Right lobe of liver (tissue), 6 donors: ENCODE data around the gene PDZD2. TPM values are rescaled to one million over a fixed set of nuclear protein-coding genes. Genes with fewer than 3 reads are reported as not detected.

Experiments used
- ATAC-seq, 4 donors: fragments of 200-7000 bp; cut with Tn5 transposase; one replicate each; pipeline ENCODE4 v1.9.1; 2020; ENCODE audit warnings: mild to moderate bottlenecking in 4 of 4, moderate library complexity in 4 of 4
- DNase-seq, 3 donors: peaks; one replicate each; pipeline ENCODE4 v3.0.0-alpha.2; 2020
- H3K27ac ChIP-seq, 3 donors: fragments of 200-600 bp; one replicate each; pipeline ENCODE4 v1.8.0; 2022
- H3K27me3 ChIP-seq, 2 donors: fragments of 200-600 bp; one replicate each; pipeline ENCODE4 v1.8.0; 2022
- H3K36me3 ChIP-seq, 4 donors: fragments of 200-600 bp; sonication (generic) in 1 of 4; one replicate each; pipeline versions ENCODE4 v1.5.1 to v1.8.0; 2017 to 2022; ENCODE audit warnings: control low read depth in 1 of 4
- H3K4me1 ChIP-seq, 4 donors: fragments of 200-600 bp; sonication (generic) in 1 of 4; one replicate each; pipeline versions ENCODE4 v1.5.1 to v1.8.0; 2017 to 2022; ENCODE audit warnings: control low read depth in 1 of 4
- H3K4me3 ChIP-seq, 3 donors: fragments of 200-600 bp; one replicate each; pipeline ENCODE4 v1.8.0; 2022
- H3K9me3 ChIP-seq, 4 donors: fragments of 200-600 bp; sonication (generic) in 1 of 4; one replicate each; pipeline versions ENCODE4 v1.5.1 to v1.8.0; 2017 to 2022; ENCODE audit warnings: control low read depth in 1 of 4
- POLR2A ChIP-seq: fragments of 450-650 bp; IDR thresholded peaks from one replicate; pipeline ENCODE4 v1.6.1; 2017; ENCODE audit warnings: antibody characterized with exemption, mild to moderate bottlenecking
- WGBS: methylation state at CpG from one replicate; pipeline ENCODE4 v1.1.6; 2018; ENCODE audit warnings: low coverage, low lambda C conversion rate; ENCODE audit not compliant: insufficient coverage; ENCODE audit errors: missing lambda C conversion rate; 5-methylcytosine and 5-hydroxymethylcytosine counted together
- intact Hi-C, 2 donors: fragments of 100-400 bp; cut with DNase I; formaldehyde crosslinking; loops; one replicate each; pipeline versions ENCODE4 v1.11.2 to v1.14.1; 2022
- total RNA-seq, 6 experiments: library from RNA; depleted of rRNA in 2 of 6; stranded (reverse); fragments of >200 nt in 2 of 6; fragmentation: NEBNext Ultra II Directional in 3 of 6; extraction: Animal tissue kit (Norgen Biotek cat#: 25700) in 3 of 6; gene quantifications; one replicate each; pipeline versions ENCODE4 v1.1.0 to v1.2.4, GENCODE V29; 2016 to 2023
- TF ChIP-seq, protein P1 (sequence below), 4 donors: fragments of 200-600 bp in 3 of 4; fragments of 450-650 bp in 1 of 4; IDR thresholded peaks; one replicate each; pipeline versions ENCODE4 v1.5.1 to v1.8.0; 2016 to 2022; ENCODE audit warnings: antibody characterized with exemption in 4 of 4, mild to moderate bottlenecking in 2 of 4
- donor health status: DM: no; HTN: yes; CAD: no.
- donor health status: DM: no; HTN: no; CAD: no.
- donor health status: DM: no; HTN: no; CAD: no.
- donor health status: DM: no; HTN: yes; CAD: no.
- donor health status: DM: no; HTN: yes; CAD: no.

The PDZD2 gene
- total RNA-seq, 6 experiments from 2014 or later: 0.43 to 1.9 (median 0.88) TPM

DNA sequence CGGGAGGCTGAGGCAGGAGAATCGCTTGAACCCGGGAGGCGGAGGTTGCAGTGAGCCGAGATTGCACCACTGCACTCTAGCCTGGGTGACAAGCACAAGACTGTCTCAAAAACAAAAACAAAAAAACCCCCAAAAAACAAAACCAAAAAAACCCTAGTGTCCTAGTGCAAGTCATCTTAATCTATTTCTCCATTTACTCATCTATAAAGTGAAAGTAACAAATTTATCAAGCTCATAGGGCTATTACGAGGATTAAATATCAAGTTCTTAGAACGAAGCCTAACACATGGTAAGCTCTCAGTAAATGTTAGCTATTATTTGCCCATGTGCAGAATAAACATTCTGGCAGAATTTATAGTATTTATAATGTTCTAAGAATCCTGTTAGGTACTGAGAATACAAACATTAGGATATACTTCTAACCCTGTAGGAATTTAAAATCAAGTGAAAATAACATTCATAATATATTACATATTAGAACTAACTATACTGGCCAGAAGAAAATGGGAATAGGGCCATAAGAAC is 490.2 kb downstream of the PDZD2 start:
- no peaks in the 10 kb centered on the region for H3K27me3 ChIP-seq
- peaks cover 0 to 23% (median 9%) of the 10 kb centered on the region in 4 donors for H3K4me1 ChIP-seq
- WGBS: 46% methylated on average over 3 of the region's 7 CpGs

DNA sequence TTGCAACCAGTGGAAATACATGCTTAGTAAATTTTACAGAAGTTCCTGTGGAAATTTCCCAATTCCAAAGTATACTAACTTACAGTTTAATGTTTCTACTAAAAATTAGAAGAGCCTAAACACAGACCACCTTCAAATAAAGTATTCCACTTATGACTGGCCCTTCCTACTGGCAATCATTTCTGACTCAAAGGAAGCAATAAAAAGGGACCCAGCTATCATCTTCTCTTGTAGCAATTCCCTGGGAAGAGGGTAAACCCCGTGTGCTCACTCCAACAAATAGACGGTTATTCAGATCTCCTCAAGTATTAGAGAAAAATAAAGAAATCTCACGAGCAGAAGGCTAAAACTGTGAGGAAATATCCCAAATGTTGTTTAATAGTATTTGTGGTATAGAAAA is 491.9 kb downstream of the PDZD2 start:
- H3K27me3 ChIP-seq: no peaks in the 10 kb centered on the region
- no peaks in the 10 kb centered on the region for H3K9me3 ChIP-seq
- ATAC-seq (no peak), DNase-seq (no peak)
- WGBS: 85% methylated on average over 3 of the region's 3 CpGs
- no peak overlapping the region for H3K4me3 ChIP-seq
- peaks cover 0 to 28% (median 10%) of the 10 kb centered on the region in 4 donors for H3K36me3 ChIP-seq
- peaks cover 0 to 14% (median 7%) of the 10 kb centered on the region in 4 donors for H3K4me1 ChIP-seq
- H3K27ac ChIP-seq: no peak overlapping the region
- no peak for TF ChIP-seq POLR2A
- TF ChIP-seq, protein P1, sequence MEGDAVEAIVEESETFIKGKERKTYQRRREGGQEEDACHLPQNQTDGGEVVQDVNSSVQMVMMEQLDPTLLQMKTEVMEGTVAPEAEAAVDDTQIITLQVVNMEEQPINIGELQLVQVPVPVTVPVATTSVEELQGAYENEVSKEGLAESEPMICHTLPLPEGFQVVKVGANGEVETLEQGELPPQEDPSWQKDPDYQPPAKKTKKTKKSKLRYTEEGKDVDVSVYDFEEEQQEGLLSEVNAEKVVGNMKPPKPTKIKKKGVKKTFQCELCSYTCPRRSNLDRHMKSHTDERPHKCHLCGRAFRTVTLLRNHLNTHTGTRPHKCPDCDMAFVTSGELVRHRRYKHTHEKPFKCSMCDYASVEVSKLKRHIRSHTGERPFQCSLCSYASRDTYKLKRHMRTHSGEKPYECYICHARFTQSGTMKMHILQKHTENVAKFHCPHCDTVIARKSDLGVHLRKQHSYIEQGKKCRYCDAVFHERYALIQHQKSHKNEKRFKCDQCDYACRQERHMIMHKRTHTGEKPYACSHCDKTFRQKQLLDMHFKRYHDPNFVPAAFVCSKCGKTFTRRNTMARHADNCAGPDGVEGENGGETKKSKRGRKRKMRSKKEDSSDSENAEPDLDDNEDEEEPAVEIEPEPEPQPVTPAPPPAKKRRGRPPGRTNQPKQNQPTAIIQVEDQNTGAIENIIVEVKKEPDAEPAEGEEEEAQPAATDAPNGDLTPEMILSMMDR (IDR thresholded peaks at IDR 0.05): no peak
- intact Hi-C loops: no loop called here

More for the DNA sequence above, 490.2 kb downstream of the PDZD2 start:
- TF ChIP-seq, protein P1 (IDR thresholded peaks at IDR 0.05): no peak
- TF ChIP-seq POLR2A: no peak
- H3K4me3 ChIP-seq: no peak overlapping the region
- intact Hi-C loops: no loop called here
- H3K36me3 ChIP-seq: peaks cover 0 to 25% (median 8%) of the 10 kb centered on the region in 4 donors
- DNase-seq (no peak), ATAC-seq (no peak)
- no peak overlapping the region for H3K27ac ChIP-seq
- H3K9me3 ChIP-seq: no peaks in the 10 kb centered on the region

DNA sequence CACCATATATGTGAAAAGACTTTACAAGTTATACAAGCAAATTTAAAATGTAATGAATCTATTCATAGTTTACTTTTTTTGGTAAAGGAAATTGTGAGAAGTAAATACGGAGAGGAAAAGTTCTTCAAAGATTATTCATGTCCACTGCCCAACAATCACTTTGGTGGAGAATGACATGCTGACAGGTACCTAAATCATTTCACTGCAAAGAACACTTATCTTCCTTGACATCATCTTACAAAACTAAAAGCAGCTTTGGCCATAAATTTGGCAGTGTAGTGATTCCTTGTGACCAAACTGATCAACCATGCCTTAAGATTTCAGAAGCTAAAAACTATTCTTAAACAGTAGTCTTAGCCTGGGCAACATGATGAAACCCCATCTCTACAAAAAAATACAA is 492.7 kb downstream of the PDZD2 start:
- ATAC-seq (no peak), DNase-seq (no peak)
- peaks cover 0 to 23% (median 8%) of the 10 kb centered on the region in 4 donors for H3K36me3 ChIP-seq
- TF ChIP-seq, protein P1 (IDR thresholded peaks at IDR 0.05): no peak
- no peak for TF ChIP-seq POLR2A
- no peak overlapping the region for H3K4me3 ChIP-seq
- 92% methylated on average over 1 of the region's 1 CpG for WGBS
- H3K27me3 ChIP-seq: no peaks in the 10 kb centered on the region
- intact Hi-C loops: no loop called here
- H3K9me3 ChIP-seq: no peaks in the 10 kb centered on the region
- peaks cover 0 to 14% (median 7%) of the 10 kb centered on the region in 4 donors for H3K4me1 ChIP-seq
- no peak overlapping the region for H3K27ac ChIP-seq

DNA sequence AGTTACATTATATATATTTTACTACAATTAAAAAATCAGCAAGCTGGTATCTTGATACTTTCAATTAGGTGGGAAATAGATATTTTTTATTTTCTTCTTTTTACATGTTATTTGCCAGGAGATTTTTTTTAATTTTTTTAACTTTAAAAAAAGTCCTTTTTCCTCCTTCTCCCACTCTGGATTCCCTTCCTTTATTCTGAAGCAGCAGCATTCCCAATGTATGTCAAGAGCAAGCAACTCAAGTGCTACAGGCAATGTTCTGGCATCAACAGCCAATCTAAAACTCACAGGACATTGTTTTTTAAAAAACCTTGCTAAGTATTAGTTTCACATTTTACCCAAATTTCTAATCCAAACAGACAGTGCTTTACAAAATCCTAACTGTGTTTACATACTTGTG is 493.8 kb downstream of the PDZD2 start:
- Histone ChIP-seq H3K36me3 (peaks cover 0 to 19% (median 8%) of the 10 kb centered on the region in 4 donors), H3K27ac (no peak overlapping the region), H3K4me1 (peaks cover 0 to 5% (median 1%) of the 10 kb centered on the region in 4 donors), H3K27me3 (no peaks in the 10 kb centered on the region), H3K4me3 (no peak overlapping the region), H3K9me3 (no peaks in the 10 kb centered on the region)
- no peak for DNase-seq
- intact Hi-C loops: no loop called here
- no peak for ATAC-seq
- TF ChIP-seq, protein P1 (IDR thresholded peaks at IDR 0.05): no peak
- TF ChIP-seq POLR2A: no peak

DNA sequence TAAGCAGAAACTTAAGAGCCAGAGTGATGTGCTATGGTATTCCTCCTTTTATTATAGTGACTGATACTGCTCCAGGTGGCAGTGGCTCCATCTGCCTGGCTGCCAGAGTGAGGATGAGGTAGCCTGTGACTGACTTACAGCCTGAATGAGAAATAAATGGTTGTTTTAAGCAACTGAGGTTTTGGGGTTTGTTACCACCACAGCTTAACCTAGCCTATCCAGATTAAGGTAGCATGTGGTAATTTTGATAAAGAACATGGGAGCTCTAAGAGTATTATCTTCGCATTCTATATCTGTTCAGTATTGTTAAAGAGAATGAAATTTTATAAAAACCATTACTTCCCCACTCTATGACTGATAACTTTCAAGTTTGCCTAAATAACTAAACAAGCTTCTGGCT is 496.2 kb downstream of the PDZD2 start:
- Histone ChIP-seq H3K27me3 (no peaks in the 10 kb centered on the region), H3K36me3 (peaks cover 0 to 22% (median 6%) of the 10 kb centered on the region in 4 donors), H3K4me3 (no peak overlapping the region), H3K4me1 (peaks cover 0 to 5% (median 0%) of the 10 kb centered on the region in 4 donors), H3K9me3 (no peaks in the 10 kb centered on the region), H3K27ac (no peak overlapping the region)
- no peak for TF ChIP-seq POLR2A
- TF ChIP-seq, protein P1 (IDR thresholded peaks at IDR 0.05): no peak
- intact Hi-C loops: no loop called here
- ATAC-seq (no peak), DNase-seq (no peak)
- WGBS: 100% methylated on average over 1 of the region's 1 CpG
